Stimulated activated CD4-positive, alpha-beta T cell treated with anti-CD3 and anti-CD28 coated beads, Interleukin-2, amount 100 ng/mL, for 24 hours (primary cell): ENCODE results near the gene RBMS3.

Experiments used
- DNase-seq, 2 donors: peaks; one replicate each; pipeline ENCODE4 v3.0.0-alpha.2; 2020

The RBMS3 gene

DNA sequence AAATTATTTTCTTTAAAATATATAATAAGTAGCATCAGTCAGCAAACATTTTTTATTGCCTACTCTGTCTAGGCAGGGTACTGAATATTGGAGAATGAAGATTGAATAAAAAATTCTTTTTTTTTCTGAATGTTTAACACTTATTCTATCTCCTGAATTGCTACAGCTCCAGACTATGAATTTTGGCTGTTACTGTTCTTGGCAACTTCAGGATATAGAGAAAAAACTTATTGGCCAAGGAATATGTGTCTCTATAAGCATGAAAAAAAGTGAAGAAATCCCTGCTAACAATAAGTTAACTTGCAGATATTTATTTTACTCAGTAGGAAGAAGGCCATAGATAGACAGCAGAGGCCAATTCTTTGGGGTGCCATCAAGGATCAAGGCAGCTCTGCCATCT, 309.6 kb downstream of the RBMS3 start:
- no peak for DNase-seq

DNA sequence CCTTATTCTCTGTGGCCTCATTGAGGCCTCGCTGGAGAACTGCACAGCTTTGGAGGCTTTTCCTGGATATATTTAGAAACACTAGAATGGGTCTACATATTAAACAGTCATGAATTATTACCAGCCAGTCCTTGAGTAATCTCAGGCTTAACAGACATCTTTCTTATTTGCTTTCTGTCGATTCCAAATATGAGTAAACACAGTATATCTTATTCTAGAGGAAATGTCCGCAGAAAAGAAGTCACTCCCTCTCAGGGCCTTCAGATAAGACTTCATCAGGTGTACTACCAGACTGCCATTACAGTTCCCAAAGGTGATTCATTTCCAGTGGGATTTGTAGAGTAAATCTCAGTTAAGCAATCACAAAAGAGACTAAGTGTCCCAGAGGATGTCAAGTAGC, 310.7 kb downstream of the RBMS3 start:
- no peak for DNase-seq

DNA sequence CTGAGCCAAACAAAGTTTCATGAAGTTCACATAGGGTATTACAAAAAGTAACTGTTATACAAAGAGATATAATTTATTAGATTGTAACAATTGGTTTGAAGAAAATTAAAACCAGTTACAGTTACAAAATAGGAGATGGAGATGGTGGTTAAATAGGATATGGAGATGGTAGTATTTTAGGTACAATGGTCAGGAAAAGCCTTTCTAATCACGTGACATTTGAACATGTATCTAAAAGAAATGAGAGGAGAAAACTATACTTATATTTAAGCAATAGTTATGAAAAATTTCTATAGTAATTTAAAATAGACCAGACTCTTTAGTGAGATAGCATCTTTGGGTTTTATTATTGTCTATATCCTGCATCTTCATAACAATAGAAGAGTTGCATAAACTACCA, 312.9 kb downstream of the RBMS3 start:
- DNase-seq = no peak

DNA sequence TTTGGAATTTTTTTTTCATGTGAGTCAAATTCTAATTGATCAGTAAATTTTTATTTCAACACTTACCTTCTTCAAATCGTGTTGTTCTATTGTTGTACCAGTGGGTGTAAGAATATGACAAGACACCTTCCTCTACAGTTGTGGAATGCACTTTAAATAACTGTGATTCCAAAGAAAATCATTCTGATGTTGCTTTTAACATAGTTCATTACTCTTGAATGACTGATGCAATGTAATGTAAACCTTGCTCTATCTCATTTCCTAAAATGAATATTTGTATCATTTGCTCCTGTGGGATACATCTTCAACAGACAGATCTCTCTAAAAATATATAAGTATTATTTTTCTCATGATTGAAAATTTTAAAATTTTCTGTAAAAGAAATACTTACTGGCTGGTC, 313.4 kb downstream of the RBMS3 start:
- no peak for DNase-seq

DNA sequence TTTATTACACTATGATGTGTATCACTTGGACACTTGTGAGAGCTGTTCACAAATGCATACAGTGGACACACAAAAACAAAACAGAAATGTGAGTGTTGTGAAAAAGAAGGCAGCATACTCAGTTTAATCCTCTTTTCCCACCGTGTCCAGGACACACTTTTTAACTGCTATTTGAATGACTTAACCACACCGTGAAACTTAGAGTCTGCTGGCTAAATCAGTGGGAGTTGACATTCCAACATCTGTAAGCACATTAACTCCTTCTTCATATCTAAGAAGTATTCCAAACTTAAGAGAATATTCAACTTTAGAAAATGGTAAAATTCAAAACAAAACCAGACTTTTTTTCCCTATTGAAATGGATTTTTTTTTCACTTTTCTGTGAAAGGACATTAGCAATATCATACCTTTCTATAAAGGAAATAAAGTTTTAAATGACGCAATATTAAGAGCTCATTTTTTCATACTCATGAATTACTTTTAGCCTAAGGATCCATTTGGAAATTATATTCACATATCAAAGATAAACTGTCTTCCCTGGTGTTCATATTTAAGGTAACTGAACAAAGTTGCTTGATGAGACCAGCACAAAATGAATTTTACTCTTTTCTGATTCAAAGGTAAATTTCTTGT, 316.6 kb downstream of the RBMS3 start:
- no peak for DNase-seq

DNA sequence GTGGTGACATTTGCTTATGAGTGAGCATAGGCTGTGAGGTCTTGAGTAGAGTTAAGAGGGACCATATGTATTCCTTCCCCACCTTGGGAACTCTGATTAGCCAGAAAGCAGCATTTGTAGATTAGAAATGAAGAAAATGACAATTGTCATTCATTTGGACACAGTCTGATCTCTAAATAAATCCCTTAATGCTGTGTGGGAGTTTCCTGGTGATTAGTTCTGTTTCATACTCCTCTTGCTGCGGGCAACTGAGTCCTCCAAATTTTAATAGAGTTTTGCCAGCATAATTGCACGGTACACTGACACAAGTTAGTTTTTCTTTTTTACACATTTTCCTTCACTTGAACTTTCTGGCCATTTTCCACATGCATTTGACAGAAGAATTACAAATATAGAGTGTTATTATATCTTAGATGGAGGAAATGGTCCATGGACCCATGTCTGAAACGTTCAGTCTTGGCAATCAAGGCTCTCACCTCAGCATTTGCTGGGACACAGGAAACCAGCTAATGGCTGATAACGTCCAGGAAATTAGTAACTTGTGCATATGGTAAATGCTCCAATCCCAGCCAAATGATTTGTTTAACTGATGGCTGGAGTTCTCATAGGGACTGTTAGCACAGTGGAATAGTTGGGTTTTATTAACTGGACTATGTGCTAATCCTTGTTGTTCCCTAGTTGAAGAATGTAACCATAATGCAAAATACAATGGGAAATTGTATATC, 321.2 kb downstream of the RBMS3 start:
- no peak for DNase-seq

DNA sequence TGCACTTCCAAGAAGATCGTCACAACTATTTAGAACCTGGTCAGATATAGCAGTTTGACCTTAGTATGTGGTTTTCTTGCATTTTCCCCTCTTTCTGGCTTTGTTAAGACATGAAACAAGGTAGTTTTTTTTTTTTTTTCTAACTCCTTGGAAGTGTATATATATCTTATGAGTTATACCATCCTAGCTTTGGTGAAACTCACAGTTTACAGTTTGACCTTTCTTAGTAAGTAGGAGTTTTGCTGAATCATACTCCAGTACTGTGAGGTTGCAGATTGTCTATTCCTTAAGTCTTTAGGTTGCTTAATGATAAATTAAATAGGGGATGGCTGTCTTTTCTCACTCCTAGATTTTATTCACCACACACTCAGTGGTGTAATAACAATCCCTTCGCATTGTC, 325.0 kb downstream of the RBMS3 start:
- DNase-seq = no peak

DNA sequence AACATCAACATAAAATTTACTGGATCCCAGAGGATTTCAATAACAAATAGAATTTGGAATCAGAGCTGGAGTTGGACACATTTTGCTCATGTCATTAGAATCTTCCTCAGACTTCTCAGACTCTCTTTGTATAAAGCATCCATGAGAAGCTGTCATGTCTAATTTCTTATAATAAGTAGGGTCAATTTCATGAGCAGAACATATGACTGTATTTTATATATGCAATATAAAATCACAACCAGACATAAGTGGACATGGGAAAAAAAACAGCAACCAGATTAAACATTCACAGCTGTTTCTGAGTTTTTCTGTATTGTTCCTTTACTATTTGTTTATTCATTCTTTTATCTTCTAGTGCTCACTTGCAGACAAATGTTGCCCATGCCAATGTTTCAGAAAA, 325.5 kb downstream of the RBMS3 start:
- DNase-seq = no peak

DNA sequence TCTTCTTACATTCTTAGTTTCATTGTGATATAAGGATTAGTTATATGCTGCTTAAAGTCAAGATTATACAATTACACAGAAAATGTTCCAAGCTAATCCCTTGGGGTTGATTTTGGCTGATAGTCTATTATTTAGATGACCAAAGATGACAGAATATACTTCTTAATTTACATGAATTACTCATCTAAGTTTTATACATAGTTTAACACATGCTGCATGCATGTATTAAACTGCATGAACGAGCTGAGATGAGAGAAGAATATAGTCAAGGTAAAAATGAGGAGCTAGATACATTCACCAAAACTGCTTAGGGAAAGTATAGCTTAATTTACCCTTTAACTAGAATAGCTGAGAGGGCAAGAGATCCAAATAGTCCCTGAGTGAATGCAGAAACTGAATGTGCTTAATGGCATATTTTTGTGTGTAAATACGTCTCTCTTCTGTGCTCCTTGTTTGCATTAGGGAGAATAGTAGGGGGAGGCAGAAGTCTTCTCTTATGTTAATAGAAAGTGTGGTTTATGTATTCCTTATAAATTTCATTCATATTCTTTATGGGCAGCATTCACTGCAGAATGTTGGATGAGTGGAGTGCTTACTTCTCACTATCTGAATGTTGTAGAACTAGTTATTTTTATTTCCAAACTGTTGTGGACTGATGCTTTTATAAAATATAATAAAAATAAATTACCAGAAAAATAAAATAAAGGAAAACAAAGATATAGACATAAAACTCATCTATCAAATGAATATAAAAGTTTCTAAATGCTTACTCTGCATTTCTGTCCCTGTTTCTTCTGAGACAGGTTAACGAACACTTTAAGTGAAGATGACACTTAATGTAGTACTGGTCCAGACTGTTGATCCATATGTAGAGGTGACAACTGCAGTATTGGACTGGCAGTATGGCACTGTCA, 327.8 kb downstream of the RBMS3 start:
- no peak for DNase-seq

DNA sequence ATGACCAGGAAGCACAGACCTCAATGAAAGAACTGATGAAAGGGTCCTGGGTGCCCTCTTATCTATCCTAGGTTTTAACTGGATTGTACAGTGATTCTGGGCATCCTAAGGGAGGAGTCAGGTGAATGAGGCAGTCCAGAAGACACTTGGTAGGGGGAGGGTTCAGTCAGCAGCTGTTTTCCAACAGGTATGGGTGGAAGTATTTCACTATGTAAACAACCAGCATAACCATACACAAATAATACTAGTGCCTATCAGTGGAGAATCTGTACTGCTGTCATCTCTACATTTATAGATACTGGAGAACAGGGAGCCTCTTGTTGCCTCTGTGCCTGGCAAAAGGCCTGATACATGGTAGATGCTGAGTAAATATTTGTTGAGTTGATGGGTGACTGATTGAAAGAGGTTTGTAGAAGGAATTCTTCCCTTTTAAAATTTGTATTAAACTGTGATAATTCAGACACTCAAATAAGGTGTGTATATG, 328.5 kb downstream of the RBMS3 start:
- no peak for DNase-seq

DNA sequence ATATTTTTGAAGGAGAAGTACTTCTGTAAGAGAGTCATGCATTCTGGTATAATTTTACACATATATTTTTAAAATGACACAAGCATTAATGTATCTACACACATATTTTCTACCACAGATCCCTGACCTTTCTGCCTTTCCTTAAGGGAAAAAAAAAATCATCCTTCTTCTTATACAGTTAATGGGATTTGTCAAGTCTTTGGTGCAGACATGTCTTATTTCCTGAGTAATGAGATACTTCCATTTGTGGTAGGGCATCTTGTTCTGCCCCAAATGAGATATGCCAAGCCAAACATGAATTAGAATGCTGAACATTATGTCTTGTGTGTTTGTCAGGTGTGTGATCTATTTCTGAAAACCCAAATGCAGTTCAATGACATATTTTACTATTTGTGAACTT, 329.9 kb downstream of the RBMS3 start:
- DNase-seq = no peak

DNA sequence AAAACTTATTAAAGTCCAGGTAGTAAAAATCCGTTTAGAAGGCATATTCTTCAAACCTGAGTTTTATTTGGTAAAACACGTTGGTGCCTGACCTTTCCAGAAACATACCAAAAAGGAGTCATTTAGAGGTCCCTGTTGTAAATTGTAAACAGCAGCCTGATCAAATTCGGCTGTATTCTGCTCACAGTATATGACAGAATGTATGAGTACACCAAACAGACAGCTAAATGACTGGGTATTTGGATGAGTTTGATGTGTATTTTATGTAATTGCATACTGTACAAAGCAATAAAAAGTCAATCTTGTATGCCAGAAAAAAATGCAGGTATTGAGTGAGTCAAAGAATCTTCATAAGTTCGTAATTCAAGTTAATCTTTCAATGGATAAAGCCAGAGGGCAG, 330.4 kb downstream of the RBMS3 start:
- no peak for DNase-seq

DNA sequence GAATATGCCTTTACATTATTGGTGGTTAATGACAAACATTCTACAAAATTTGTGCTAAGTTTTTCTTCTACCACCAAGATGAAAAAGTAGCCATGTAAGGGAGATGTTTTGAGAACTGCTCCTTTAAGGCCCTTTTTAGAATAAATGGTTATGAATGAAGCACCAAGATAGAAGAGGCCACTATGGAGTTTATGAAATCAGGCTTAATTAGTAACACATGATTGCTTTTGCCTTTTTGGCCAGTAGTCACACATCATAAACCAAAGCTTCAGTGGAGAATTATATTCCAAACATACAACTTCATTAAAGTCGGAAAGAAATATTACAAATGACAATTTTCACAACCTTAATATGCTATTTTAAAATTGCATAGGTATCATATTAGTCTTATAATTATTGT, 331.7 kb downstream of the RBMS3 start:
- no peak for DNase-seq

DNA sequence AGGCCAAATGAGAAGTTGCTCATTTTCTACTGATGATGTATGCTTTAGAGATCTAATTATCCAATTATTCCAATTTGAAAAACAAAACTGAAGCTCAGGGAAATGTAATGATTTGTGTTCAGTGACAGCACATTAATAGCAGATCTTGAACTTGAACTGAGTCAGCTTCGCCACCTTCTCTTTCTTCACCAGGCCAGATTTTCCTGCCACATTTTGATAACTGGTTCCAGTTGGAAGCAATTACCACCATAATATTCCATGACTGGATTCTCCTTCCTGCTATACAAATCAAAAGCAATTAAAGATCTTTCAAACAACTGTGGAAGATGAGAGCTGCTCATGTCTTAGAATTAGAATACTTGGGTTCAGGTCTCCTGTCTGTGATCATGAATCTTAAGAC, 334.1 kb downstream of the RBMS3 start:
- DNase-seq = no peak

DNA sequence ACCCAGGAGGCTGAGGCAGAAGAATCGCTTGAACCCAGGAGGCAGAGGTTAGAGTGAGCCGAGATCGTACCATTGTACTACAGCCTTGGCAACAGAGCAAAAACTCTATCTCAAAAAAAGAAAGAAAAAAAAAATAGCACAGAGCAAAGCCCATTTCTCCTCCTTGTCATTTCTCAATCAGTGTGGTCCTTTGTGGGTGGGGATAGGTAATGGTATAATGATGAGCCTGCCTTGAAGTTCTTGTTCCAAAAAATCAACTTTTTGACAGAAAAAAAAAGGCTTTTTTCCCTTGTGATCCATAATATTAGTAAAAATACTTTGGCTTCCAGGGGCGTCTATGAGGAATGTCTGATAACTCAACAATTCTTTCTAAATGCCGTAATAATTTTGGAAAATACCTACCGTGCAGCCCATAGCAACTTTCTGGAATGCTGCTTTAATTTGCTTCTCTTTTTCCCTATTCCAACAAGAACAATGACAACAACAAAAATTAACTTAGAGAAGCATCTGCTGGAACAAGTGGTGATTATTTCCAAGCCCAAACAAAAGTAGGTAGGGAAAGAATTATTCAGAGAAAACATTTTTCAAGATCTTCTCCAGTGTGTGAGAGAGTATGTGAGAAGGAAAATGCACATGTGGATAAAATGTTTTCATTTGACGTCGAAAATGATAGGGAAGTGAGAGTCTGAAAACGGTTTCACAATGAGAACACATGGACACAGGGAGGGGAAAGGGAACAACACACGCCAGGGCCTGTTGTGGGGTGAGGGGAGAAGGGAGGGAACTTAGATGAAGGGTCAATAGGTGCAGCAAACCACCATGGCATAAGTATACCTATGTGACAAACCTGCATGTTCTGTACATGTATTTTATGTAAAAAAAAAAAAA, 337.8 kb downstream of the RBMS3 start:
- DNase-seq = no peak

DNA sequence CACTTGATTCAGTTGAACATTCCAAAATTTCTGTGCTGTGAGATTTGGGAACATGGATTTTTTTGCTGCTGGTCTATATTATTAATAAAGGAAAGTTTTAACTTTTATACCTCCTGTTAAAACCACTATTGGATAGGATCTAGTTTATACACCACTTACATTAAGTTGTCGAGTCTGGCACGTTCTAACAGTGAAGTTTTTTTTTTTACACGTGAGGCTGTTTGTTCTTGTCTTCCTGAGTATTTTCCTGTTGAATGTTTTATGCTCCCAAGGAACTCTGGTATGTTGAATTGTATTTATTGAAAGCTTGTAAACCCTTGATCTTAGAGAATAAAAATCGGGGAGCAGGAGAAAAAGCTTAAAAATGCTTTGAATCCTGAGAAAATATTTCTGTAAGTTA, 338.8 kb downstream of the RBMS3 start:
- DNase-seq = no peak

DNA sequence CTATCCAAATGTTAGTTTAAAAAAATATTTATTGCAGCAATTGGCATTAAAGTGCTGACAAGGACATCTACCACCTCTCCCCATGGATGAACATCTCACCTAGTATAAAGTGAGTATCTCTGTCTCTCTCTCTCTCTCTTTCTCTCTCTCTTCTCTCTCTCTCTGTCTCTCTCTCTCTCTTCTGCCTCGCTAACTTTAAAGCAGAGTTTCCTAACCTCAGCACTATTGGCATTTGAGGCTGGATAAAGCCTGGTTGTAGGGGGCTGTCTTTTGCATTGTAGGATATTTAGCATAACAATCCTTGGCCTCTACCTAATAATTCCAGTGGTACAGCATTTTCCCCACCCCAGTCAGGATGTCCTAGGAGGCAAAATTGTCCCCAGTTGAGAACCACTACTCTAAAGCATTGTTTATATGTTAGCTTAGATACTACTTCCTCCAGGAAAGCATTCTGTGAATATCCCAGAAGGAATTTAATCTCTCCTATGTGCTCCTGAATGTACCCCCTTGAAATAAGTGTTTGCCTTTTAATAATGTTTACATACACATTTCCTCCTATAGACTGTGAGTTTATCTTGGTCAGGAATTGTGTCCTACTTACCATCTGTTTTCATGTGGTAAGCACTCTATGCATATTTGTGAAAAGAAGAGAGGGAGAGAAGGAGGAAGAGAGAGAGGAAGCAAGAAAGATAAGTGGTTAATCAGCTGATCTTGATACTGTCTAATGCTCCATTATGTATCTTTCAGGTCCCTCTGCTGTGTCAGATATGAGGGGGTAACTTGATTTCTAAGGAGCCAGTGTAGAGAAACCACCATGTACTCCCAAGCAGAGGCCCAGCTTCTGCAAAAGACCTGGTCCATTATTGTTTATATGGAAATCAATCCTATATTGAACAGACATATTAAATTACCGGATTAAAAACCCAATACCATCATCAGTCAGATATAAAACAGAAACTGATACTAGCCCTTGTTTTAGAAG, 346.6 kb downstream of the RBMS3 start:
- DNase-seq = no peak

DNA sequence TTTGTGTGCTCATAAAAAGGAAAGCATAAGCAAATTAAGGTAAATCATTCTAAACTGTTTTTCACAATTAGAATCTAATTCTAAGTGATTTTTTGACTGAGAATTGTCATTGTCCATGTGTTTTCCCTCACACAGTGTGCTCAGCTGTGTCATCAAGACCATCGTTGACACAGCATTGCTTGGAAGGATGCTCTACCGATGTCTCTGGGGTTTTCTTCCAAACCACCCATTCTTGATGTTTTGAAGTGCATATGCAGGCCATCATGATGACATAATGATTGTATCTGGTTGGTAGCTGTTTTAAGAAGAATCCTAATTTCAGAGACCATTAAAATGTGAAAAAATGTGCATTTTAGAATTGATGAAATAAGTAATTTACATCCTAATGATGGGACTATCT, 347.9 kb downstream of the RBMS3 start:
- DNase-seq = no peak

DNA sequence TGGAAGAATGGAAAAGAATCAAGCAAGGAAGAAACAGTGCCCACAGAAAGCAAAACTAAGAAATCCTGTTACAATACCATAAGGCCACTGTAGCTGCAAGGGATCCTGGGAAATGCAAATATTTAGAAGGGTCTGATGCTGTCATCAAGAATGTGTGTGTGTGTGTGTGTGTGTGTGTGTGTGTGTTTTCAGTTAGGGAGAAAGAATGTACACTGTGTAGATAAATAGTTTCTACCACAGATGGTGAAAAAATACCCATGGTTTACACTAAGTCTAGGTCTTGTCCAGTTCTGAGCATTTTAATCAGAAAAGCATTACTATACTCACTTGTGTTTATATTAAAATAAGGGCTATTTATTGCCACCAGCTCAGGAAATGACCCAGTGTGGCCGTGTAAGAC, 355.0 kb downstream of the RBMS3 start:
- no peak for DNase-seq

DNA sequence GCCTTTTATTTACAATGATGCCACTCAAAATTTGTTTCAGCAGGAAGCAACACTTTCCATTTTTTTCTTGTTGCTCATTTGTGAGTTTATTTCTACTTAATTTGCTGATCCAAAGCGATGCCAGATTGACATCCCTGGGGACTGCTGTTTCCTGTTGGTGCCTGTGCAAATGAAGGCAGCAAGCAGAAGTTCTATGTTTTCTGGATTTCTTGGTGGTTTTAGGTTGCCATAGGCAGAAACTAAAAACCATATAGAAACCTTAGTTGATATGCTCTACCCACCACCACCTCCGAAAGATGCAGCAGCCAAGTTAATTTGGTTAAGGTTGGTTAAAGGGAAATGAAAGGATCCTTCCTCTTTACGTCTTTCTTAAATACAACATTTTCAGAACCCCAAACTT, 356.2 kb downstream of the RBMS3 start:
- DNase-seq = no peak

DNA sequence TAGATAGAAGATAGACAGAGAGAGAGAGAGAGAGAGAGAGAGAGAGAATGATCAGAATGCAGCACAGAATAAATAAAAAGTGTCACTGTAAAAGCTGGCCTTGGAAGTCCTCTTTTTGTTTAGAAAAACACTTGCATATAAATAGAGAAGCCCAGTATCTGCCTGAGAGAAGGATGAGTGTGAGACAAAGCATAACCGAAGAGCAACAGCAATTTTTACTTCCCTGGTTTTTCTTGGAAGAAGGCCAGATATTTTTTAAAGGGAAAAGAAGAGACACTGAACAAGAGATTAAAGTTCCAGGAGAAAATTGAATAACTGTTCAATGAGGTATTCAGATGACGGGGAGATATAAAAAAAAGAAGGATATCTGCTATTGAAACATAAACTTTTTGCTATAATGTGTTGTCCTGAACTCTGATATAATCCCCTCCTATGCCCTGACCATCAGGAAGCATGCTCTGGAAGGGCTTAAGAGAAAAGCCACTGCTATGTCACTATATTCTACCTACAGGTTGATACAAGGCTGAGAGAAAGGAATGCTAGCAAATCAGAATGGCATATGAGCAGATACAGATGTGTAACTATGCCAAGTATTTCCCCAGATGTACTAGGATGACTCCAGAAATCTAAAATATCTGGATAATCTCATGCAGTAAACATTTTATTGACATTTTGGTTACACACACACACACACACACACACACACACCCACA, 358.9 kb downstream of the RBMS3 start:
- DNase-seq = no peak
